WI38 (cell line): ENCODE results near the gene DMRT1.

Experiments used
- H3K4me3 ChIP-seq: 2 replicates; pipeline ENCODE4 v1.5.1; 2011; ENCODE audit warnings: low read depth, mild to moderate bottlenecking, control low read depth, low read length
- CTCF ChIP-seq: IDR thresholded peaks from 2 replicates; pipeline ENCODE4 v1.5.1; 2012; ENCODE audit warnings: low read depth, mild to moderate bottlenecking, control low read depth, low read length

Gene DMRT1

GRCh38 chr9:971901-972500, 130.5 kb downstream of the DMRT1 start:
- TF ChIP-seq CTCF: no peak
- peak overlapping the region; percentile 14 for H3K4me3 ChIP-seq

- no peak overlapping the region for H3K4me3 ChIP-seq
These were observed 131.2 kb downstream of the DMRT1 start for GRCh38 chr9:972501-973294.

GRCh38 chr9:973295-973834, 131.9 kb downstream of the DMRT1 start:
- TF ChIP-seq CTCF: no peak
- H3K4me3 ChIP-seq: no peak overlapping the region

More at GRCh38 chr9:972501-973294, 131.2 kb downstream of the DMRT1 start:
- TF ChIP-seq CTCF: no peak

GRCh38 chr9:974031-974995, 132.8 kb downstream of the DMRT1 start:
- H3K4me3 ChIP-seq: no peak overlapping the region

GRCh38 chr9:974996-975739, 133.7 kb downstream of the DMRT1 start:
- TF ChIP-seq CTCF: no peak
- H3K4me3 ChIP-seq: no peak overlapping the region

More at GRCh38 chr9:974031-974995, 132.8 kb downstream of the DMRT1 start:
- no peak for TF ChIP-seq CTCF

GRCh38 chr9:975740-976257, 134.3 kb downstream of the DMRT1 start:
- no peak overlapping the region for H3K4me3 ChIP-seq
- no peak for TF ChIP-seq CTCF
